ENCODE results near the gene BPI. TPM values are rescaled to one million over a fixed set of nuclear protein-coding genes. Genes with fewer than 3 reads are reported as not detected.

Gene BPI
- total RNA-seq, 1 donor: under 0.01 TPM

- Histone ChIP-seq H4K20me1 (ENCODE audit: insufficient read depth, low read length) (no peaks in the 10 kb centered on the region), H3K79me2 (ENCODE audit: insufficient read depth, low read length) (no peaks in the 10 kb centered on the region), H3K27ac (ENCODE audit: low read depth, low read length) (no peak overlapping the region), H3K4me2 (ENCODE audit: insufficient read depth, low read length) (no peak overlapping the region), H3K36me3 (ENCODE audit: insufficient read depth, low read length) (no peaks in the 10 kb centered on the region), H2AFZ (ENCODE audit: low read length) (no peak overlapping the region), H3K9me3 (ENCODE audit: low read depth, low read length) (no peaks in the 10 kb centered on the region), H3K4me1 (ENCODE audit: insufficient read depth, low read length) (peaks cover 16% of the 10 kb centered on the region), H3K4me3 (ENCODE audit: insufficient read depth, low read length) (no peak overlapping the region), H3K27me3 (ENCODE audit: insufficient read depth, low read length) (no peaks in the 10 kb centered on the region)
- no peak for TF ChIP-seq CTCF (IDR thresholded peaks at IDR 0.05; ENCODE audit: extremely low read depth, low read depth, low read length)
- DNase-seq (ENCODE audit: insufficient read length, low spot score, missing footprints): no peak
These were observed 8.1 kb upstream of the BPI start for GRCh38 chr20:38295811-38296210.

- DNase-seq (ENCODE audit: insufficient read length, low spot score, missing footprints): no peak
- Histone ChIP-seq H4K20me1 (ENCODE audit: insufficient read depth, low read length) (no peaks in the 10 kb centered on the region), H3K27me3 (ENCODE audit: insufficient read depth, low read length) (no peaks in the 10 kb centered on the region), H3K4me1 (ENCODE audit: insufficient read depth, low read length) (peaks cover 10% of the 10 kb centered on the region), H3K27ac (ENCODE audit: low read depth, low read length) (no peak overlapping the region), H3K79me2 (ENCODE audit: insufficient read depth, low read length) (no peaks in the 10 kb centered on the region), H3K9me3 (ENCODE audit: low read depth, low read length) (no peaks in the 10 kb centered on the region), H2AFZ (ENCODE audit: low read length) (no peak overlapping the region), H3K4me2 (ENCODE audit: insufficient read depth, low read length) (no peak overlapping the region), H3K4me3 (ENCODE audit: insufficient read depth, low read length) (no peak overlapping the region), H3K36me3 (ENCODE audit: insufficient read depth, low read length) (no peaks in the 10 kb centered on the region)
- no peak for TF ChIP-seq CTCF (IDR thresholded peaks at IDR 0.05; ENCODE audit: extremely low read depth, low read depth, low read length)
These were observed 7.5 kb upstream of the BPI start for GRCh38 chr20:38296433-38296832.

- H2AFZ ChIP-seq (ENCODE audit: low read length): peak overlapping the region; percentile 97
- H3K27me3 ChIP-seq (ENCODE audit: insufficient read depth, low read length): no peaks in the 10 kb centered on the region
- no peaks in the 10 kb centered on the region for H4K20me1 ChIP-seq (ENCODE audit: insufficient read depth, low read length)
- H3K4me1 ChIP-seq (ENCODE audit: insufficient read depth, low read length): peaks cover 10% of the 10 kb centered on the region
- no peak for TF ChIP-seq CTCF (IDR thresholded peaks at IDR 0.05; ENCODE audit: extremely low read depth, low read depth, low read length)
- H3K9me3 ChIP-seq (ENCODE audit: low read depth, low read length): no peaks in the 10 kb centered on the region
- peak; percentile 41 for DNase-seq (ENCODE audit: insufficient read length, low spot score, missing footprints)
- H3K27ac ChIP-seq (ENCODE audit: low read depth, low read length): peak overlapping the region; percentile 66
- H3K4me2 ChIP-seq (ENCODE audit: insufficient read depth, low read length): peak overlapping the region; percentile 34
- H3K79me2 ChIP-seq (ENCODE audit: insufficient read depth, low read length): no peaks in the 10 kb centered on the region
- no peaks in the 10 kb centered on the region for H3K36me3 ChIP-seq (ENCODE audit: insufficient read depth, low read length)
- no peak overlapping the region for H3K4me3 ChIP-seq (ENCODE audit: insufficient read depth, low read length)
These were observed 5.9 kb upstream of the BPI start for GRCh38 chr20:38297916-38298674.

GRCh38 chr20:38298768-38299288, 5.1 kb upstream of the BPI start:
- Histone ChIP-seq H2AFZ (ENCODE audit: low read length) (peak overlapping the region; percentile 97), H3K9me3 (ENCODE audit: low read depth, low read length) (no peaks in the 10 kb centered on the region), H3K4me3 (ENCODE audit: insufficient read depth, low read length) (no peak overlapping the region), H3K27ac (ENCODE audit: low read depth, low read length) (peak overlapping the region; percentile 66), H3K79me2 (ENCODE audit: insufficient read depth, low read length) (no peaks in the 10 kb centered on the region), H4K20me1 (ENCODE audit: insufficient read depth, low read length) (no peaks in the 10 kb centered on the region), H3K4me2 (ENCODE audit: insufficient read depth, low read length) (peak overlapping the region; percentile 34), H3K27me3 (ENCODE audit: insufficient read depth, low read length) (no peaks in the 10 kb centered on the region), H3K36me3 (ENCODE audit: insufficient read depth, low read length) (no peaks in the 10 kb centered on the region), H3K4me1 (ENCODE audit: insufficient read depth, low read length) (peaks cover 15% of the 10 kb centered on the region)
- peak; percentile 88 for DNase-seq (ENCODE audit: insufficient read length, low spot score, missing footprints)
- TF ChIP-seq CTCF (IDR thresholded peaks at IDR 0.05; ENCODE audit: extremely low read depth, low read depth, low read length): no peak

Data from osteoblast (primary cell).